ENCODE measurements around the gene ETS1. TPM values are rescaled to one million over a fixed set of nuclear protein-coding genes. Genes with fewer than 3 reads are reported as not detected.
A peak's percentile ranks its signal among the peaks of the same experiment; 100 is the strongest.
"Not testable (repeated sequence)": the region's sequence is repeated elsewhere in the genome, so short reads cannot be mapped to it uniquely, and the experiment has no call there.

The ETS1 gene
- total and polyA plus RNA-seq, 4 donors, result 20.7 to 154 (median 78.7) TPM

- Histone ChIP-seq H3K36me3 (ENCODE audit: control insufficient read depth in 4 of 4, insufficient read depth in 4 of 4, low read length in 4 of 4) (peaks cover 0 to 3% (median 0%) of the 10 kb centered on the region in 4 donors), H3K4me1 (ENCODE audit: control insufficient read depth in 5 of 5, insufficient read depth in 5 of 5, low read length in 5 of 5) (peaks cover 3 to 18% (median 5%) of the 10 kb centered on the region in 5 donors), H3K9me3 (ENCODE audit: control insufficient read depth in 4 of 4, insufficient read depth in 3 of 4, low read length in 3 of 4) (no peaks in the 10 kb centered on the region), H3K9ac (ENCODE audit: insufficient read depth in 1 of 2, low read length in 2 of 2) (no peak overlapping the region), H3K4me3 (no peak overlapping the region), H3K27me3 (ENCODE audit: control insufficient read depth in 3 of 3, insufficient read depth in 3 of 3, low read length in 2 of 3) (no peaks in the 10 kb centered on the region), H3K27ac (ENCODE audit: low read depth in 1 of 2, low read length in 1 of 2) (no peak overlapping the region)
- no peak for ATAC-seq (ENCODE audit: insufficient read depth, low FRiP score)
- DNase-seq, result no peak
- TF ChIP-seq CTCF (IDR thresholded peaks at IDR 0.05; ENCODE audit: control extremely low read depth, extremely low read depth), result no peak
- WGBS, 2 donors, result 81 to 93% methylated on average over 21 of the region's 21 CpGs
These were observed 136.3 kb downstream of the ETS1 start for GRCh38 chr11:128450882-128451651.

GRCh38 chr11:128450425-128450824 lies 136.9 kb downstream of the ETS1 start:
- peaks cover 3 to 17% (median 5%) of the 10 kb centered on the region in 5 donors for H3K4me1 ChIP-seq (ENCODE audit: control insufficient read depth in 5 of 5, insufficient read depth in 5 of 5, low read length in 5 of 5)
- not testable (repeated sequence) for ATAC-seq (ENCODE audit: insufficient read depth, low FRiP score); H3K9ac ChIP-seq (ENCODE audit: insufficient read depth in 1 of 2, low read length in 2 of 2); H3K36me3 ChIP-seq (ENCODE audit: control insufficient read depth in 4 of 4, insufficient read depth in 4 of 4, low read length in 4 of 4); H3K27me3 ChIP-seq (ENCODE audit: control insufficient read depth in 3 of 3, insufficient read depth in 3 of 3, low read length in 2 of 3); DNase-seq; H3K9me3 ChIP-seq (ENCODE audit: control insufficient read depth in 4 of 4, insufficient read depth in 3 of 4, low read length in 3 of 4); H3K27ac ChIP-seq (ENCODE audit: low read depth in 1 of 2, low read length in 1 of 2); H3K4me3 ChIP-seq
- 97% methylated on average over 4 of the region's 4 CpGs for WGBS, 2 donors

- Histone ChIP-seq H3K9me3 (ENCODE audit: control insufficient read depth in 4 of 4, insufficient read depth in 3 of 4, low read length in 3 of 4) (no peaks in the 10 kb centered on the region), H3K9ac (ENCODE audit: insufficient read depth in 1 of 2, low read length in 2 of 2) (no peak overlapping the region), H3K27ac (ENCODE audit: low read depth in 1 of 2, low read length in 1 of 2) (no peak overlapping the region), H3K4me1 (ENCODE audit: control insufficient read depth in 5 of 5, insufficient read depth in 5 of 5, low read length in 5 of 5) (peaks cover 3 to 15% (median 5%) of the 10 kb centered on the region in 5 donors), H3K27me3 (ENCODE audit: control insufficient read depth in 3 of 3, insufficient read depth in 3 of 3, low read length in 2 of 3) (no peaks in the 10 kb centered on the region), H3K36me3 (ENCODE audit: control insufficient read depth in 4 of 4, insufficient read depth in 4 of 4, low read length in 4 of 4) (no peaks in the 10 kb centered on the region), H3K4me3 (no peak overlapping the region)
- DNase-seq (peak in 2 of 3 donors; percentile 67 to 73), ATAC-seq (ENCODE audit: insufficient read depth, low FRiP score) (no peak)
- TF ChIP-seq CTCF (IDR thresholded peaks at IDR 0.05; ENCODE audit: control extremely low read depth, extremely low read depth), result no peak
- WGBS, 2 donors, result 68 to 69% methylated on average over 3 of the region's 3 CpGs
These were observed 138.2 kb downstream of the ETS1 start for GRCh38 chr11:128448981-128449713.

- ATAC-seq (ENCODE audit: insufficient read depth, low FRiP score) (no peak), DNase-seq (no peak)
- Histone ChIP-seq H3K27ac (ENCODE audit: low read depth in 1 of 2, low read length in 1 of 2) (no peak overlapping the region), H3K9ac (ENCODE audit: insufficient read depth in 1 of 2, low read length in 2 of 2) (no peak overlapping the region), H3K4me1 (ENCODE audit: control insufficient read depth in 5 of 5, insufficient read depth in 5 of 5, low read length in 5 of 5) (peaks cover 2 to 15% (median 4%) of the 10 kb centered on the region in 5 donors), H3K36me3 (ENCODE audit: control insufficient read depth in 4 of 4, insufficient read depth in 4 of 4, low read length in 4 of 4) (no peaks in the 10 kb centered on the region), H3K27me3 (ENCODE audit: control insufficient read depth in 3 of 3, insufficient read depth in 3 of 3, low read length in 2 of 3) (no peaks in the 10 kb centered on the region), H3K9me3 (ENCODE audit: control insufficient read depth in 4 of 4, insufficient read depth in 3 of 4, low read length in 3 of 4) (no peaks in the 10 kb centered on the region), H3K4me3 (no peak overlapping the region)
- TF ChIP-seq CTCF (IDR thresholded peaks at IDR 0.05; ENCODE audit: control extremely low read depth, extremely low read depth), result no peak
- WGBS, 2 donors, result 88 to 93% methylated on average over 7 of the region's 7 CpGs
These were observed 139.0 kb downstream of the ETS1 start for GRCh38 chr11:128448200-128448886.

Measured in lung (tissue), 12 donors.